Mucosa of descending colon (tissue), 3 donors: ENCODE results near the gene ZBTB43. TPM values are rescaled to one million over a fixed set of nuclear protein-coding genes. Genes with fewer than 3 reads are reported as not detected.

Experiments
- ATAC-seq: fragments of 200-7000 bp; cut with Tn5 transposase; one replicate; pipeline ENCODE4 v1.9.1; 2020; ENCODE audit warnings: mild to moderate bottlenecking, moderate library complexity
- DNase-seq, 3 donors: peaks; one replicate each; pipeline ENCODE4 v3.0.0-alpha.2; 2020
- H3K36me3 ChIP-seq: fragments of 200-600 bp; one replicate; pipeline ENCODE4 v1.8.0; 2021; ENCODE audit warnings: low read depth, mild to moderate bottlenecking
- H3K4me1 ChIP-seq: fragments of 200-600 bp; one replicate; pipeline ENCODE4 v1.8.0; 2021; ENCODE audit warnings: low read depth, mild to moderate bottlenecking
- H3K4me3 ChIP-seq: fragments of 200-600 bp; one replicate; pipeline ENCODE4 v1.8.0; 2021; ENCODE audit warnings: mild to moderate bottlenecking
- H3K9me3 ChIP-seq: fragments of 200-600 bp; one replicate; pipeline ENCODE4 v1.8.0; 2021; ENCODE audit warnings: mild to moderate bottlenecking
- intact Hi-C, 2 donors: fragments of 100-400 bp; cut with DNase I in 1 of 2; cut with micrococcal nuclease in 1 of 2; formaldehyde crosslinking; loops; one replicate each; pipeline versions ENCODE4 v1.11.0 to v1.11.1; 2022; cut with DNase I, micrococcal nuclease
- total RNA-seq, 3 donors: library from RNA; stranded (reverse); fragmentation: NEBNext Ultra II Directional in 2 of 3; extraction: Animal tissue kit (Norgen Biotek cat#: 25700) in 2 of 3; gene quantifications; one replicate each; pipeline versions ENCODE4 v1.2.1 to v1.2.4, GENCODE V29; 2021 to 2023
- TF ChIP-seq, protein P1 (sequence below): fragments of 200-600 bp; IDR thresholded peaks from one replicate; pipeline ENCODE4 v1.8.0; 2022; ENCODE audit warnings: antibody characterized with exemption, mild to moderate bottlenecking
- donor health status: DM: no; HTN: no; CAD: no; lungs with moderate emphysema.
- donor health status: DM: no; HTN: no; CAD: no.
- donor health status: DM: no; HTN: yes; CAD: no.

The ZBTB43 gene
- total RNA-seq, 3 donors from 2014 or later: 18.8 to 24.0 (median 21.7) TPM

DNA sequence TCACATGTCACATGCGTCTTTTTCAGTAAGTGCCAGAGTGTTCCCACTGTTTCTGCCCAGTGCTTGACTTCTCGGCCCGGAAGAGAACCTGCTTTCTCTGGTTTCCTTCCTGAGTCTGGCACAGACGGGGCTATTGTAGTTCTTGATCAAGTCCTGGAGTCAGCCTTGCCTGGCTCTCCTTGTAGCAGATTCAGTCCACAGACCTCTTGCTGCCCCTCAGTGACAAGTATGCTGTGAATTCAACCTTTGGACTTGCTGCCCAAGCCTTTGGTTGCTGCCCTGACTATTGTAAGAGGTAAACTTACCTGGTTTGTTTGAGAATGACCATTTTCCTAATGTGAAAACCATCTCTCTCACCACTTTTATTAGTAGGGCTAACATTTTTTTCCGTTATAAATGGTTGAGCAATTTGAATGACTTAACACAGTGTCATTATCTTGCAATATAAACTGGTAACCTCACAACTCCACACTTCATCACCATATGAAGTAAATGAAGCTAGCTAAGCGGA lies 80.3 kb downstream of the ZBTB43 start:
- DNase-seq (no peak), ATAC-seq (no peak)
- TF ChIP-seq, protein P1, sequence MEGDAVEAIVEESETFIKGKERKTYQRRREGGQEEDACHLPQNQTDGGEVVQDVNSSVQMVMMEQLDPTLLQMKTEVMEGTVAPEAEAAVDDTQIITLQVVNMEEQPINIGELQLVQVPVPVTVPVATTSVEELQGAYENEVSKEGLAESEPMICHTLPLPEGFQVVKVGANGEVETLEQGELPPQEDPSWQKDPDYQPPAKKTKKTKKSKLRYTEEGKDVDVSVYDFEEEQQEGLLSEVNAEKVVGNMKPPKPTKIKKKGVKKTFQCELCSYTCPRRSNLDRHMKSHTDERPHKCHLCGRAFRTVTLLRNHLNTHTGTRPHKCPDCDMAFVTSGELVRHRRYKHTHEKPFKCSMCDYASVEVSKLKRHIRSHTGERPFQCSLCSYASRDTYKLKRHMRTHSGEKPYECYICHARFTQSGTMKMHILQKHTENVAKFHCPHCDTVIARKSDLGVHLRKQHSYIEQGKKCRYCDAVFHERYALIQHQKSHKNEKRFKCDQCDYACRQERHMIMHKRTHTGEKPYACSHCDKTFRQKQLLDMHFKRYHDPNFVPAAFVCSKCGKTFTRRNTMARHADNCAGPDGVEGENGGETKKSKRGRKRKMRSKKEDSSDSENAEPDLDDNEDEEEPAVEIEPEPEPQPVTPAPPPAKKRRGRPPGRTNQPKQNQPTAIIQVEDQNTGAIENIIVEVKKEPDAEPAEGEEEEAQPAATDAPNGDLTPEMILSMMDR: no peak

DNA sequence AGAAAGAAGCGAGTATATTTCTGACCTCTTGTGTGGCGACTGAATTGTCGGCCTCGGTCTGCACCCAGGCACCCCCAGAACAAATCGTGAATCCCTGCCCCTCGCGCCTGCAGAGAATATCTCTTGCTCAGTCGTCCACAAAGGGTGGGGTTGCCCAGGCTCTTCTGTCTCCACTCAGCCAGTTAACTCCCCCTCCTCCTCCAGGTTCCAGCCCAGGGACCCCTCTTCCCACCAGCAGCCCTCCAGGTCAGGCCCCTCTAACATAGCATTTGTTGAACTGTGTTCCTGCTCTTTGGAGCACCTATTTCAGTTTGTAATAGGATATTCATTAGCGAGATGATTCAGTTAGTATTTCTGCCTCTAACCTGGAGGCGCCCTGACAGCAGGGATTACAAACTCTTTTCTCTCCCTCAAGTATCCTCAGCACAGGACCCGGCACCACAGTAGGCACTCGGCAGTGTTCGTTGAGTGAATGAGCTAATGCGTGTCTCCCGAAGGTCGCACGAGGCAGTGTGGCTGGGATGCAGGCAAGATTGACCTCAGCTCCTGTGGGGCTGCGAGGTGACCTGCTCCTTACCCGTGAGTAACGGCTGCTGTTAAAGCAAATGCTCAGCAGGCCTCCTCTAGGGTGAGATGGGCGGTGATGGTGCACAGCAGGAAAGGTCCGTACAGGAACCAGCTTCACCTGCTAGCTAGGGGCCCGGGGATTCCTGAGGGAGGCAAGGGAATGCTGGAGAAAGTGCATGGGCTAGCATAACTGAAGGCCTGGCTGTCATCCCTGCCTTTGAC lies 81.4 kb downstream of the ZBTB43 start:
- TF ChIP-seq, protein P1: no peak
- ATAC-seq: no peak

More for the DNA sequence above, 80.3 kb downstream of the ZBTB43 start:
- Histone ChIP-seq H3K4me1 (no peaks in the 10 kb centered on the region), H3K4me3 (no peak overlapping the region), H3K9me3 (no peaks in the 10 kb centered on the region), H3K36me3 (no peaks in the 10 kb centered on the region)
- intact Hi-C loops: no loop called here

DNA sequence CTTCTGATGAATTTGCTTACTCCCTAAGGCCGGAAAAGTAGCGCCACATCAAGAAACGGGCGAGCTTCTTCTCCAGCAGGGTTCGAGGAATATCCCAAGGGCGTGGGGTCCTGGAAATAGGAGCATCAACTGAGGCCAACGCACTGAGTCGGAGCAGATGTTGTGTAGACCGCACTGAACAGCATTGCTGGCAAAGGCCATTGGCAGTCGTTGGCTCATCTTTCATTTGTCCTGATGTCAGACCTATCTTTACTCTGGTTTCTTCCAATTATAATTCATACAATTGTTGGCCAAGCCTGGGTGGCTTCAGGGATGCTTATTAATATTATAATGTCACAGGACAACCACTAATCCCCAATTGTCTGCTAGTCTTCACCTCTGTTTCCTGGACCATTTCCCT lies 82.1 kb downstream of the ZBTB43 start:
- no peaks in the 10 kb centered on the region for H3K9me3 ChIP-seq
- H3K4me3 ChIP-seq: no peak overlapping the region
- H3K4me1 ChIP-seq: no peaks in the 10 kb centered on the region
- H3K36me3 ChIP-seq: no peaks in the 10 kb centered on the region
- intact Hi-C loops: no loop called here
- DNase-seq (no peak), ATAC-seq (no peak)
- TF ChIP-seq, protein P1: no peak

More for the DNA sequence above, 81.4 kb downstream of the ZBTB43 start:
- H3K9me3 ChIP-seq: no peaks in the 10 kb centered on the region
- H3K36me3 ChIP-seq: no peaks in the 10 kb centered on the region
- DNase-seq: no peak
- no peaks in the 10 kb centered on the region for H3K4me1 ChIP-seq
- intact Hi-C loops: no loop called here
- no peak overlapping the region for H3K4me3 ChIP-seq

Other genes with a start within 250 kb of the ZBTB43 start
- gene LMX1B, start 191.1 kb upstream of the ZBTB43 start, total RNA-seq: under 1 TPM in 2 of 3 donors, not detected in 1; 0.14 to 0.51 TPM
- 10 to 100 TPM in 1 of 3 donors, 1 to 10 TPM in 2; 7.7 to 12.3 (median 10.0) TPM for gene ZBTB34, start 55.6 kb downstream of the ZBTB43 start, total RNA-seq
- 10 to 100 TPM; 31.3 to 55.4 (median 32.1) TPM for gene RALGPS1, start 109.7 kb downstream of the ZBTB43 start, total RNA-seq